Activated CD4-positive, CD25-positive, alpha-beta regulatory T cell treated with anti-CD3 and anti-CD28 coated beads, Interleukin-2, amount 50 U/mL, for 72 hours (primary cell): ENCODE measurements around the gene WLS.
"Not testable (repeated sequence)": the region's sequence is repeated elsewhere in the genome, so short reads cannot be mapped to it uniquely, and the experiment has no call there.

Experiments used
- DNase-seq: peaks from one replicate; pipeline ENCODE4 v3.0.0; 2021

The WLS gene

DNA sequence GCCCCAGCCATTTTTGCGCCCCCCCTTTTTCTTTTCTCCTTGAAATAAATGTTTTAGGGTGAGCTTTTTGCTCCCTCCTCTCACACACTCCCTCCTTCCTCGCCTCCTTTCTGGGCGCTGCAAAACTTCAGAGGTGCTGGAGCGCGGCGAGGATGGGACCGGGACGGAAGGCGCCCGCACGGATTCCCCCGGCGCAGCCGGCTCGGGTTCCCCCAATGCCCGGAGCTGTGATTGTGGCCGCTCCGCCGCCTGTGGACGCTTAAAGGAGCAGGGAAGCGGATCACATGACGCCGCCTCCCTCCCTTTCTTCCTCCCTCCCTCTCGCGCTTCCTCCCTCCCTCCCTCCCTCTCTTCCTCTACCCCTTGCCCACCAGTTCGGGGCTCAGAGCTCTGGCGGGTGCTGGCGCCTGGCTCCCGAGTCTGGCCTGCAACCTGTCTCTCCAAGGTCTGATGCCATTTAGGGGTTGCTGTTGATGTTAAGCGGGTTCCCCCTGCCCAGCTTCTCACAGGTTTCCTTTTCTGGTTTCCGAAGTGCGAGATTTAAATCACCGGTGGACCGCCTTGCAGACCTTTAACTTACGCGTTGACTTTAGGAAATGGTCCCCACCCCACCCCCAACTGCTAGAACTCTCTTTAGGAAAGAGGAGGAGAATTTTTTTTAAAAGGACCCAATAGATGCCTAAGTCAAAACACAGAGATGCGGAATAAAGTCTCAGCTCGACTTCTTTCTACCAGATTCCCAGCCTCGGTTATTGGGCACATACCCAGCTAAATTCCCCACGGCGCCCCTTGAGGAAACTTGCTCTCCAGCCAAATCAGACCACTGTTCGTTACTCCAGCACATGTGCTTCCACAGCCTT lies at the start of gene WLS:
Gene WLS (minus strand): TSS at position 235 of the 860 bp plus-strand sequence. CDS start 224 bp downstream, at position 11.
- no peak for DNase-seq

DNA sequence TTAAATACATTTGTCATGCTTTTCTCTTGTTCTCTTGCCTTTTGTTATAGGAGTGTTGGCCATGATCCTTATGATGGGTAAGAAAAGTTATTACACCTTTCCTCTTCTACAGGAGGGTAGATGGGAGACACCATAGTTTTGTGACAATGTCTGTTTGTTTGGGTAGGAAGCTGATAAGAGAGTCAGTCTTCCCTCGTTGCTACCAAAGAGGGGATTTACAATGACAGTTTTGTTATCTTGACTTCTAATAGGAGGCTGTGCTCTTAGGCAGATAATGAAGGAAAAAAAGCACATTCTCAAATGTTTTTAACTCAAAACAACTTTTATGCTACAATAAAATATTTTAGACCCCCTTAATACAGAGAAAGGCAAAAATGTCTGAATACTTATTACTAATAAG lies 48.0 kb upstream of the WLS start:
- DNase-seq: no peak

DNA sequence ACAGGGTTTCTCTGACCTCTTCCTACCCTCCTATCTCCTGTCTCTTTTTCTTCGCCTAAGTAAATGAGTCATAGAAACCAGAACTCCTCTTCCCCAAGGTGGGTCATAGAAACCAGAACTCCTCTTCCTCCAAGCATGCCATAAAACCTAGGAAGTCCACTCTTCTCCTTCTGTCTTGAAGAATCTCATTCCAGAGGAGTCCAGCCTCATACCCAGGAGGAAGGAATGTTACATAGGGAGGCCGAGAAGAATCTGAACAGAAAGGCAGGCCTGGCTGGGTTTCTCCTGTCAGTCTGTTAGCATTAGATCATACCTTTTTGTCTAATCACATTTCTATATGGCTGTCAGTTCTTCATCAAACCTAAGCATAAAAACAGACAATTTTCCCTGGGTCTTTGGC lies 47.5 kb upstream of the WLS start:
- no peak for DNase-seq

DNA sequence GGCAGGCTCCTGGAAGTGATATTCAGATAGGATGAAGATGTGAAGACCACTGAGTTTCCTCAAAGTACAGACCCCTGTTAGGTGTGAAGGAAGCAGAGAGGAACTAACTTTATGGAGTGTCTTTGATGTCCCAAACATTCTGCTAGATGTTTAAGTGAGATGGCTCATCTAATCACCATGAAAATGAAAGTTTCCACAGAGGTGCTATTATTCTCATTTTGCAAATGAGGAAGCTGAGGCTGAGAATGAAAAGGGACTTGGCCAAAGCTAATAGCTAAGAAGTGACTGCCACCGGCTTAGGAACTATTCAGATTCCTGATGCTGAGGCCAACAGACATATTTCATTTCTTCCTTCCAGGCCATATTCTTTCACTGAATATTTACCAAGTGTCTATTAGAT lies 45.9 kb upstream of the WLS start:
- no peak for DNase-seq

DNA sequence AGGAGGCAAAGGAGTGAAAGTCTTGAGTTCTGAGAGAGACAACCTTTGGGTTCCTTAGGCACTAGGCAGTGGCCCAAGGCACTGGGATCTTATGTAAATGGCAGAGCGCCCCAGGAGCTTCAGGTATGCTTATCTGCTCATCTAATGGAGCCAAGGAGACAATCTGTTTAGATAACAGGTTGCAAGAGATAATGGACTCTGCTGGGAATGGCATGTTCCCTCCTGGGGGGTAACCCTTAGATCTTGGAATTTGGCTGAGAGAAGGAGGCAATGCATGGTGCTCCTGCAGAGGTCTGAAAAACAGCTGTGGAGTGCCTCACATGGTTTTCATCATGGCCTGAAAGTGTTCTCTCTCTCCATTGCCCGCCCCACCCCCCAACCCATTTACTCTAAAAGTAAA lies 44.1 kb upstream of the WLS start:
- no peak for DNase-seq

DNA sequence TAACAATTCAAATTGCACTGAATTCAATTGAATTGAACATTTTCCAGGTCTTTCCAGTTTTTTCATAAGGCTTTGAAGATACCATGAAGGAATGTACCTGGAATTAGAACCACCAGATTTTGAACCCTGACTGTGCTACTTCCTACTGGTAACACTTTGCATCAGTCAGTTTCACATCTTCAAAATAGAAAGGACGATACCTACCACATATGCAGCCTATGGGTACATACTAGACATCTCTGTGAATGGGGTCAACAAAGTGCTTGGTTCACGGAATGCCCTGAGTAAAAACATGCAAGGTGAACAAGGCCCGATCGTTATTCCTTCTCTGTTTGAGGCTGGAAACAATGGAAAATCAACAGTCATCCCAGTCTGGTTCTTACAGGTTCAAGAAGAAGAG lies 41.2 kb upstream of the WLS start:
- DNase-seq: no peak

DNA sequence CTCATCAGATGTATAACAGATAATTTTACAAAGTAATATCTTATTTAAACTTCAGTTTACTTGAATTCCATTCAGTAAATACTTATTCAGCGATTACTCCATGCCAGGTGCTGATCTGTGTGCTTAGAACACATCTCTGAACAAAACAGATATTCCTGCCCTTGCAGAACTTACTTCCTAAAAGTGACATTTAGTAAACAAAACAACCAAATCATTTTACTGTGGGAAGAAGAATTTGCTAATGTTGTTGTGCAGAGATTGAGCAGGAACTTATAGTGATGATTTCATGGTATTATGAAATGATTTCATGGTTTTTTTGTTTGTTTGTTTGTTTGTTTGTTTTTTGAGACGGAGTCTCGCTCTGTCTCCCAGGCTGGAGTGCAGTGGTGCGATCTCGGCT lies 39.3 kb upstream of the WLS start:
- no peak for DNase-seq

DNA sequence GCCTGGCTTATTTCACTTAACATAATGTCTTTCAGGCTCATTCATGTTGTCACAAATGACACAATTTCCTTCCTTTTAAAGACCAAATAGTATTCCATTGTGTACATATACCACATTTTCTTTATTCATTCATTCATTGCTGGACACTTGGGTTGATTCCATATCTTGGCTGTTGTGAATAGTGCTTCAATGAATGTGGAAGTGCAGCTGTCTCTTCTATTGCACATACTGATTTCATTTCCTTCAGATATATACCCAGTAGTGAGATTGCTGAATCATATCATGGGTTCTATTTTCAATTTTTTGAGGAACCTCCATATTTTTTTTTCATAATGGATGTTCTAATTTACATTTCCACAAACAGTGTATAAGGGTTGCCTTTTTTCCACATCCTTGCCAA lies 38.6 kb upstream of the WLS start:
- no peak for DNase-seq

DNA sequence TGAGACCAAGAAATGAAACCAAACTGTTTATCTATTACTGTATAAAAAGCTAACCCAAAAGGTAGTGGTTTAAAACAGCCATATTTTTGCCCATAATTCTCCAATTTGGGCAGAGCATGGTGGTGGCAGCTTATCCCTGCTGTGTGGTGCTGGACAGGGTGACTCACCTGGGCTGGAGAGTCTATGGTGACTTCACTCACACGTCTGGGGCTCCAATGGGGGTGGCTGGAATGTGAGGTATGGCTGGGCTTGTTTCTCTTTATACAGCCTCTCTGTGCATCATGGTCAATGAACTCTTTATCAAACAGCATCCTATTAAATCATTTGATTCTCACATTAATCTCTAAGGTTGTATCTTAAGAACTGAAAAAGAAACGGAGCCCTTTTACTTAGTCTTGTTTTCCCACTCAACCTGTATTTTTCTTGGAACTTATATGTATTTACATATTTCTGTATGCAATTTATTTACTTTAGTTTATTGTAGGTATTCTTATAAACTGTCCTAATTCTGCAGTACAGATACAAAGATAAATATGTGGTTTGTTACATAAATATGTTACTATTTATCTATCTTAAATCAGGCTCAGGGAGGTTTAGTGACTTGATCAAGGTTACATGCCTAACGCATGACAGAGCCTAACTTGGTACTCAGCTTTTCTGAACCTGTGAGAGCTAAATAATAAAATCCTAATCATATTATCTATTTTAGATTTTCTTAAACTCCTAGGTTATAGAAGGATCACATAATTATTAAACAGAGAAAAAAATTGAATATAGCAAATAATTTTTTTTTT lies 37.5 kb upstream of the WLS start:
- no peak for DNase-seq

DNA sequence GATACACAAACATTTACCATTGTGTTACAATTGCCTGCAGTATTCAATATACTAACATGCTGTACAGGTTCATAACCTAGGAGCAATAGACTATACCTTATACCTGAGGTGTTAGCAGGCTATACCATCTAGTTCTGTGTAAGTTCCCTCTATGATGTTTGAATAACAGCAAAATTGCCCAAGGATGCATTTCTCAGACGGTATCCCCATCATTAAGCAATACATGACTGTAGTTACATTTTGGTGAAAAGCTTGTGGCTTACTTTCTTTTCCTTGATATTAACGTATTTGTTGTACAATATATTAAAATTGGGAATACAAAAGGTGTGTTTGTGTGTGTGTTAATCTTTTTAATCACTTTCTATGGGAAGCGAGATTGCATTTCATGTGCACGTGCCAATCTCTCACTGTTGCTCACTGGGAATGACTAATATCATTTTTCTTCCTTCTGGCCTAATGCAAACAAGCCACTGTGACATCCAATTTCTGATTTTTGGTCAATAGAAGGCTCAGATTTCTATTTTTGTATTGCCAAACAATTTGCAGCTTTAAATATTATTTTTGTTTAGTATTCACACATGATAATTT lies 36.7 kb upstream of the WLS start:
- DNase-seq: no peak

DNA sequence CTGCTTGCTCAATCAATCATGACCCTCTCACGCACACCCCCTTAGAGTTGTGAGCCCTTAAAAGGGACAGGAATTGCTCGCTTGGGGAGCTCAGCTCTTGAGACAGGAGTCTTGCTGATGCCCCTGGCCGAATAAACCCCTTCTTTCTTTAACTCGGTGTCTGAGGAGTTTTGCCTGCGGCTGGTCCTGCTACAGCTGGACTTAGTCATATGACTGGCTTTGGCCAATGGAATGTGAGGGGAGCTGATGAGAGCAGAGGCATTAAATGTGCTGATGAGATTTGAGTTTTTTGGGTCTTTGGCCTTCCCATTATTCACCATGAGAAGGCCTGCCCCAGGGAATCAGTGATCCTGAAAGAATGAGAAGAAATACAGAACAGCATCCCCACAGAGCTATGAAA lies 24.5 kb upstream of the WLS start:
- not testable (repeated sequence) for DNase-seq

DNA sequence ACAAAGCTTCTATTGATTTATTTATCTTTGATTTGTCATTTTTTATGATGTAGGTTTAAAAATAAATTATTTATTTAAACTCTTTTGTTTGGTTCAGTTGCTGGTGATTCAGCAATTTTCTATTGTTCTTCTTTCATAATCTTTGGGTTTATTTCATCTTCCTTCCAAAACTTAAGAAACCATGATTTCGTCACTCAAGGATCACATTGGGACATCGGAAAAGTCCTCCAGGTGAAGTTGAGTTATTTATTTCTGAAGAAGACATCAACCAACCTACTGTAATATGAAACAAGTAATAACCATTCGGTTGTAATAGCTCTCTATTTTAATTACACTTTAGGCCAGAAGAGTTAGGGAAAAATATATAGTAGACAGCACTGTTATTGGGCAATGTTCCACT lies 23.0 kb upstream of the WLS start:
- no peak for DNase-seq

DNA sequence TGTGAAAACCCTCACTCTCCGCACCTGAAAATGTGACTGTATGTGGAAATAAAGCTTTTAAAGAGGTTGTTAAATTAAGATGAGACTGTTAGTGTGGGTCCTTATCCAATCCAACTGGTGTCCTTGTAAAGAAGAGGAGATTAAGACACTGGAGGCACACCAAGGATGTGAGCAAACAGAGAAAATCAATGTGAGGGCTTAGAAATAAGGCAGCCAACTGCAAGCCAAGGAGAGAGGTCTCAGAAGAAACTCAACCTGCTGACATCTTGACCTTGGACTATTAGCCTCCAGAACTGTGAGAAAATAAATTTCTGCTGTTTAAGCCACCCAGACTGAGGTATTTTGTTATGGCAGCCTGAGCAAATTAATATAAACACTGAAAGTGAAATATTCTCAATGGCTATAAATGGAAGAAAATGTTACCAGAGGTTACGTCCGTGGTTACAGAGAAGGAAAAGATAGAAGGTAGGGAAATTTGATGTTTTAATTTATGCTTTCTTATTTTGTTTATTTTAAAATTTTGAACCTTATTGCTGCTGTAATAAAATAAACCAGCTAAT lies 22.4 kb upstream of the WLS start:
- no peak for DNase-seq

DNA sequence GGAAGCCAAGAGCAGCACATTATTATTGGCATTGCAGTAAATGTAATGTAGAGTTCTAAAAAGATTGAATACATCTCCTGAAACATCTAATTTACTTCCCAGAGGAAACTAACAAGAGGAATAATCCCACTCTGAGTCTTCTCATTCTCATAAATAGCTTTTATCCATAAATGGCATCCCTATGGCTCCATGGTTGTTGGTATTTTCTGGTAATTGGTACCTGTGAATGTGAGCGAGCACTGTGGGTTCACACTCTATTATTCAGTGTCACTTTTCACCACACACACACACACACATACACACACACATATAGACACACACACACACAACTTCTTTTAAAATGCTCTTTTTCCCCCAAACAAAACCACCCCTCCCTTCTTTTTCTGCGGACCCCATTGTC lies 4.7 kb upstream of the WLS start:
- DNase-seq: no peak

DNA sequence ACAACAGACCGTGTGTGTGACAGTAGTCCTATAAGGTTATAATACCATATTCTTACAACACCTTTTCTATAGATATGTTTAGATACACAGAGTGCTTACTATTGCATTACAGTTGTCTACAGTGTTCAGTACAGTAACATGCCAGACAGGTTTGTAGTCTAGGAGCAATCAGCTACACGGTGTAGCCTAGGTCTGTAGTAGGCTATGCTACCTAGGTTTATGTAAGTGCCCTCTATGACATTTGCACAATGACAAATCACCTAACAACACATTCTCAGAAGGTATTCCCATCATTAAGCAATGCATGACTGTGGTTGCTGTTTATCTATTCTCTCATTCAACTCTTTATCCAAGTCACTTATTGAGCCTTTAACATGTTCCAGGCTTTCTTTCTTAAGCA lies 1.8 kb upstream of the WLS start:
- no peak for DNase-seq

DNA sequence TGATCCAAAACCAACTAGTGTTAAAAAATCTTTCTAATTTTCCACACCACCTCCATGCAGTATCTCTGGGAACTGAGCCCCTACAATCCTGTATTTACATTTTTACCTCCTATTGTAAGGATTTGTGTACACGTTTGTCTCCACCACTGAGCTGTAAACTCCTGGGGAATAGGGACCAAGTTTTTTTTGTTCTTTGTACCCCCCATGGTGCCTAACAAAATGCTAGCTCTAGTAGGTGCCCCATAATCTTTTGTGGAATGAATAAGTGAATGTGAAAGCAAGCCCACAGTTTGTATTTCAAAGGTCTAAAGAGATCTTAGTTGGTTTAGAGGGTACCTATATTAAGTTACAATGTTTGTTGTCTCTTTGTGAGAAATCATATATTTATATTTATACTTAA lies 879 bp upstream of the WLS start:
- no peak for DNase-seq

DNA sequence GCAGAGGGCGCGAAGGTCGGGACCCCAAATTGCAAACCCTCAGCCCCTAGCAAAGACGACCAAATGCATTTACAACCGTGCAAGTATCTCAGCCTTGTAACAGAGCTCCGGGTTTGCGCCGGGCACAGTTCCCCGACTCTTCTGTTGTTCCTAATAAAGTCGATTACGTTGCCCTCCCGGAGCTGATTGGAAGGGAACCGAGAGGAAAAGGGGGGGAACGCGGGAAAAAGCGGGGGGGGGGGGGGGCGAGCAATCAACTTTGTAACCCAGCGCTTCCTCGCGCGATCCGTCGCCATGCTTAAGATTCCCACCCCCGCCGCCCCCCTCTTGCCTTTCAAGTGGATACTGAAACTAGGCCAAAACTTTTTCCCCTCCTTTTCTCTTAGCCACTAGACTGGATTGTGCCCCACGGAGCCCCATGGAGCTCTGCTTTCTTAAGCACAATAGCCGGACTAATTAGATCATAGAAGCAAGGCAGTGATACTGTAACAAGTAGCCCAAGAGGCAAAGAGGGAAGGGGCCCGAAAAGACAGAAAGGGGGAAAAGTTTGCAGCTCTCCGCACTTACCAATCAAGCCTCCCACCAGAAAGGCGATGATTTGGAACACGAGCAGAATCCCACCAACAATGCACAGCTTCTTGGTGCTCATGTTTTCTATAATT lies 565 bp downstream of the WLS start:
- no peak for DNase-seq

DNA sequence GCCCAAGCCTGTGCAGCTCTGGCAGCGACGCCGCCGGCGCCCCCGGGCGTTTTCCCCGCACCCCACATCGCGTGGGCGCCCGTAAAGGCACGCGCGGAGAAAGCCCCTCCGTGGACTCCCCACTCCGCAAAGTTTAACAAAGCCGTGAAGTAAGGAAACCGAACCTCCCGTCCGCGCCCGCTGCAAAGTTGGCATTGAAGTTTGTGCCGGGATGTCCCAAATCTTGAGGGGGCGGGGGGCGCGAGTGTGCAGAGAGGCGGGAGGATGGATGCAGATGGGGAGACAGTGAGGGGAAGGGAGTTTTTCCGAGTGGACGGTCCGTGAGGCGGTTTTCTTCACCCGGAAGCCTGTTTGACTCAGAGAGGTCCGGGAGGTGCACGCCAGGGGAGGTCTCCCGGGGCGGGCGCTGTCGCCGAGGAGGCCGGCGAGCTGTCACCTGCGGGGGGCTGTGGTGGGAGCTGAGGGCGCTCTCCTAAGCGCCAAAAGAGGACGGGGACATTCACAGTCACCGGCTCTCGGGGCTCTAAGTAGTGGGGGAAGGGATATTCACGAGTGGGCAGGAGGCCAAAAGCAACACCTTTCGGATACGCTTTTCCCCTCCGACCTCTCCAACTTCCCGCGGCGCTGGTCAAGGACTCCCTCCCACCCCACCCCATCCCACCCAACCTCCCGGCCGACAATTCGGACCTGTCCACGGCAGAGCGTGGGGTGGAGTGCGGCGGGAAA lies 1.3 kb downstream of the WLS start:
- no peak for DNase-seq

DNA sequence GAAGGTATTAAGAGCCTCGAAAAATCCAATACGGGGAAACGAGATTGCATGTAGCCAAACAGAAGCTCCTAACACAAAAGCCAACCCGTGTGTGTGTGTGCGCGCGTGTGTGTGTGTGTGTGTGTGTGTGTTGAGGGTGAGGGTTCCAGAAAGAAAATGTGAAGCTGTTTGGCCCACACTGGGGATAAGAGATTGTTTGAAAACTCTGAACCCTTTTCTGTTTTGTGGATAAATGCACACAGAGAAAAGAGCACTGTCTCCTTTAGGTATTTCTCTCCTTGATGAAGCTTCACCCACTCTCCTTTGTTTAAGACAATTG lies 1.9 kb downstream of the WLS start:
- DNase-seq: no peak

DNA sequence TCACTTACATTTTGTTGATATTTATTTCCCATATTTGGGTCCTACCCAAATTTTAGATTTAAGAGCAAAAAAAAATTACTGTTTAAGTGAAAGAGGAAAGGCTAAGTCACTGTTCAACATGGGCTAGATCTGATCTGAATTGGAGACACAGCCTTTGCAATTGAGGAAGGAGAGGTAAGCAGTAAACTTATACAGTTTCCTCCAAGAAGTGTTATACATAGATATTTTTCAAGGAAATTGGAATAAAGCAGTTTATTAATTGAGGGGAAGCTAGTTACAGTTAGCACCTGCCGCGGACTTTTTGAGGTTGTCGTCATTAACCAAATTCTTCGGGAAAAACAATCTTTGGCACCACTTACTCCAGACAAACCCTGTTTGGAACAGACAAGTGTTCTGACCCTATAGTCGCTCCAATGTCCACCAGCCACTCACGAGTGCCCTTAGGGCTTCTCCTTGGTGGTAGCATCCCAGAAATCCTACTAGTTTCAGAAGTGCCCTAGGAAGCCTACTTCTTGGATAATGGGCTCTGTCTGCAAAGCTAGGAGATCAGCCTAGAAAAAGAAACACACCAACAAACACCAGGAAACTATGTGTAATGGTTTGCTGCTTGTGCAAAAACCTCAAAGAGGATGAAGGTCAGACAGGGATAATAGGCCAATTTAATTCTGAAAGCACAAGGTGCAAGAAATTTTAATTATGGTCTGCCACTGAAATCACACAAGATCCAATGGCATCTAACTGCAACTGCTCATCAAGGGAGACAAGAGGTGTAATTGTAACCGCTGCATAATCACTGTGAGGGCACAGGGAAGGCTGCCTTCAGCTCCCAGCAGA lies 2.5 kb downstream of the WLS start:
- no peak for DNase-seq

DNA sequence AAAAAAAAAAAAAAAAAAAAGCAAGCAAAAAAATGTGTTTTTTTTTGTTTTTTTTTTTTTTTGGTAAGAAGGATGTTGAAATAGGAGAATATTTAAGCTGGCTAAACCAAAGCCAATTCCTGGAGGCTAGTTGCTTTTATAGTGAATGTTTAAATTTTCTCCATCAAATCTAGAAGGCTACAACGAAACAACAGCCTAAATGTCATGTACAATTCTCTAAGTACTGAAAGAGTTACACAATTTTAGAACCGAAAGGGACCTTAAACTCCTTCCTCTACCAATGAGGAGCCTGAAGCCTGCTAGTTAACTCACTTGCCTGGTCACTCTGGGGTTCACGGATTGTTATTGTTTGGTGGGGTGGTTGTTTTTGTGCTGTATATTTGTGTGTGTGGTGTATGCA lies 3.5 kb downstream of the WLS start:
- no peak for DNase-seq

DNA sequence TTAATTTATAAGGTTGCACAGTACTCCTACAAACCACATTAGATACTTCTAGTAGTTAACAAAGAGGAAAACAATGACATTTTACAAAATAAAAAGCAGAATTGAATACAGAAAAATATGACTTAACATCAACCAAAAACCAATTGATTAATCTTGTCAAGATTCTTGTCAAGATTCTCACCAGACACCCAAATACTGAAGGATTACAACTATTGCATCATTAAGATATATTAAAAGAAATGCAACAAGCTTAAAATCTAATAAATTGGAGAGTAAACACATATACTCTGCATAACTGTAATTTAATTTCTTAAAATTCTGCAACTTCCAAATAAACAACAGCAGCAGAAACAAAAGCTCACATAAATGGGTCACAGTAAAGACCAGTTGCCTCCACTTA lies 4.7 kb downstream of the WLS start:
- no peak for DNase-seq
